Measurements from ENCODE around the gene ARID1B. TPM values are rescaled to one million over a fixed set of nuclear protein-coding genes. Genes with fewer than 3 reads are reported as not detected.

Gene ARID1B
- total and polyA plus RNA-seq, 2 of the 13 experiments (the other 11 are each of a cell fraction or from before 2014, with no cell fraction given) = 20.1 to 32.6 TPM

GRCh38 chr6:157177731-157178336 lies 400.7 kb downstream of the ARID1B start (continued):
- no peak for TF ChIP-seq SOX5 (CRISPR knock-in tag; IDR thresholded peaks at IDR 0.05; ENCODE audit: borderline replicate concordance)
- no peak for TF ChIP-seq RNF2 (conservative IDR thresholded peaks at IDR 0.05; ENCODE audit: low read depth)
- TF ChIP-seq MXD3 (CRISPR knock-in tag; IDR thresholded peaks at IDR 0.05) = no peak
- TF ChIP-seq KLF6 (CRISPR knock-in tag; IDR thresholded peaks at IDR 0.05) = no peak
- 0 out of 2 replicates have a peak, but pooled peaks have one; percentile 18 for TF ChIP-seq ZNF629 (CRISPR knock-in tag; conservative IDR thresholded peaks at IDR 0.05)
- no peak for TF ChIP-seq ZBTB25 (CRISPR knock-in tag; IDR thresholded peaks at IDR 0.05)
- TF ChIP-seq RORA (CRISPR knock-in tag; IDR thresholded peaks at IDR 0.05) = no peak
- no peak for TF ChIP-seq KDM2A (CRISPR knock-in tag; IDR thresholded peaks at IDR 0.05; ENCODE audit: borderline replicate concordance, low read depth)
- TF ChIP-seq RBM39 (IDR thresholded peaks at IDR 0.05; ENCODE audit: low read depth, low read length, poor library complexity, severe bottlenecking) = no peak
- no peak for TF ChIP-seq ATF1 (CRISPR knock-in tag; IDR thresholded peaks at IDR 0.05)
- no peak for TF ChIP-seq GPBP1L1 (CRISPR knock-in tag; IDR thresholded peaks at IDR 0.05)
- TF ChIP-seq IKZF4 (CRISPR knock-in tag; IDR thresholded peaks at IDR 0.05; ENCODE audit: borderline replicate concordance, low read depth, not compliant biosample characterization) = no peak
- no peak for TF ChIP-seq KLF16 (CRISPR knock-in tag; IDR thresholded peaks at IDR 0.05)
- TF ChIP-seq PRDM10 (CRISPR knock-in tag; IDR thresholded peaks at IDR 0.05; ENCODE audit: low read depth) = no peak
- TF ChIP-seq TEAD3 (CRISPR knock-in tag; optimal IDR thresholded peaks at IDR 0.05; ENCODE audit: borderline replicate concordance) = no peak
- TF ChIP-seq ZNF672 (CRISPR knock-in tag; IDR thresholded peaks at IDR 0.05) = no peak
- no peak for TF ChIP-seq AGO2 (optimal IDR thresholded peaks at IDR 0.05; ENCODE audit: low read depth, low read length)
- TF ChIP-seq RFXAP (CRISPR knock-in tag; IDR thresholded peaks at IDR 0.05; ENCODE audit: borderline replicate concordance) = no peak
- no peak for TF ChIP-seq CC2D1A (CRISPR knock-in tag; IDR thresholded peaks at IDR 0.05)
- TF ChIP-seq, protein P1, sequence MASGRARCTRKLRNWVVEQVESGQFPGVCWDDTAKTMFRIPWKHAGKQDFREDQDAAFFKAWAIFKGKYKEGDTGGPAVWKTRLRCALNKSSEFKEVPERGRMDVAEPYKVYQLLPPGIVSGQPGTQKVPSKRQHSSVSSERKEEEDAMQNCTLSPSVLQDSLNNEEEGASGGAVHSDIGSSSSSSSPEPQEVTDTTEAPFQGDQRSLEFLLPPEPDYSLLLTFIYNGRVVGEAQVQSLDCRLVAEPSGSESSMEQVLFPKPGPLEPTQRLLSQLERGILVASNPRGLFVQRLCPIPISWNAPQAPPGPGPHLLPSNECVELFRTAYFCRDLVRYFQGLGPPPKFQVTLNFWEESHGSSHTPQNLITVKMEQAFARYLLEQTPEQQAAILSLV (CRISPR knock-in tag; IDR thresholded peaks at IDR 0.05; ENCODE audit: borderline replicate concordance) = no peak
- TF ChIP-seq ZFX (CRISPR knock-in tag; IDR thresholded peaks at IDR 0.05; ENCODE audit: low read depth) = peak; percentile 60
- no peak for TF ChIP-seq MIER3 (CRISPR knock-in tag; IDR thresholded peaks at IDR 0.05; ENCODE audit: borderline replicate concordance)
- TF ChIP-seq ZNF713 (CRISPR knock-in tag; IDR thresholded peaks at IDR 0.05) = no peak
- TF ChIP-seq HDAC6 (IDR thresholded peaks at IDR 0.05; ENCODE audit: low read depth, low read length) = no peak
